HG02610 (cell line): ENCODE data around the gene SLC5A10.

Source experiments
- ATAC-seq: cut with Tn5 transposase; IDR thresholded peaks from one replicate; pipeline ENCODE4 v1.9.1; 2021; ENCODE audit warnings: mild to moderate bottlenecking, moderate library complexity; ENCODE audit not compliant: unreplicated experiment

SLC5A10 gene

GRCh38 chr17:19001907-19002590, 50.1 kb downstream of the SLC5A10 start:
- ATAC-seq: no peak

- no peak for ATAC-seq
Observed at GRCh38 chr17:19002805-19003542, 51.0 kb downstream of the SLC5A10 start.

GRCh38 chr17:19003543-19004420, 51.8 kb downstream of the SLC5A10 start:
- ATAC-seq: peak; percentile 19

GRCh38 chr17:19004421-19005136, 52.6 kb downstream of the SLC5A10 start, which contains the start of gene FAM83G:
Gene FAM83G, minus strand, starts transcription at chr17:19004764. Its CDS starts 723 bp downstream, at chr17:19004041.
- peak; percentile 74 for ATAC-seq

- ATAC-seq: no peak
Observed at GRCh38 chr17:19005137-19005773, 53.3 kb downstream of the SLC5A10 start.

GRCh38 chr17:19005789-19006430, 53.9 kb downstream of the SLC5A10 start:
- no peak for ATAC-seq

- ATAC-seq: no peak
Observed at GRCh38 chr17:19006698-19007097, 54.7 kb downstream of the SLC5A10 start.

GRCh38 chr17:19009970-19010369, 58.0 kb downstream of the SLC5A10 start:
- ATAC-seq: no peak

- ATAC-seq: no peak
Observed at GRCh38 chr17:19010729-19011505, 59.0 kb downstream of the SLC5A10 start.

- ATAC-seq: no peak
Observed at GRCh38 chr17:19011581-19011980, 59.6 kb downstream of the SLC5A10 start.

- ATAC-seq: no peak
Observed at GRCh38 chr17:19012171-19013080, 60.5 kb downstream of the SLC5A10 start.

GRCh38 chr17:19013226-19013625, 61.3 kb downstream of the SLC5A10 start:
- no peak for ATAC-seq

- no peak for ATAC-seq
Observed at GRCh38 chr17:19013806-19014627, 62.1 kb downstream of the SLC5A10 start.

GRCh38 chr17:19014628-19015215, 62.8 kb downstream of the SLC5A10 start:
- no peak for ATAC-seq

GRCh38 chr17:19015428-19015827, 63.5 kb downstream of the SLC5A10 start:
- ATAC-seq: no peak

GRCh38 chr17:19016297-19016696, 64.3 kb downstream of the SLC5A10 start:
- ATAC-seq: no peak

GRCh38 chr17:19016881-19017280, 64.9 kb downstream of the SLC5A10 start:
- ATAC-seq: no peak
